SK-N-SH (cell line): Measurements from ENCODE around the gene ROBO1.

Experiments
- ELF1 ChIP-seq: IDR thresholded peaks from 2 replicates; pipeline ENCODE4 v1.4.0; 2012
- EP300 ChIP-seq, 2 experiments: IDR thresholded peaks; 2 replicates each; pipeline versions ENCODE4 v1.4.0 to v1.6.1; 2012; ENCODE audit warnings: borderline replicate concordance in 1 of 2, low read depth in 1 of 2, low read length in 1 of 2
- EZH2phosphoT487 ChIP-seq: fragments of 200-600 bp; sonication (generic); IDR thresholded peaks from 2 replicates; pipeline ENCODE4 v1.6.1; 2017; ENCODE audit warnings: low read depth, mixed run types, mild to moderate bottlenecking, antibody characterized with exemption, moderate library complexity, borderline replicate concordance
- FOXM1 ChIP-seq: IDR thresholded peaks from 2 replicates; pipeline ENCODE4 v1.4.0; 2012; ENCODE audit warnings: low read depth, mild to moderate bottlenecking
- GABPA ChIP-seq: IDR thresholded peaks from 2 replicates; pipeline ENCODE4 v1.4.0; 2012; ENCODE audit warnings: low read depth, mild to moderate bottlenecking
- JUND ChIP-seq: IDR thresholded peaks from 2 replicates; pipeline ENCODE4 v1.4.0; 2012
- POLR2AphosphoS5 ChIP-seq: IDR thresholded peaks from 2 replicates; pipeline ENCODE4 v1.6.1; 2012; ENCODE audit warnings: low read depth, low read length
- RAD21 ChIP-seq: IDR thresholded peaks from 2 replicates; pipeline ENCODE4 v1.6.1; 2012; ENCODE audit warnings: mild to moderate bottlenecking, low read length
- RCOR1 ChIP-seq: fragments of 150-350 bp; IDR thresholded peaks from 2 replicates; pipeline ENCODE4 v1.6.1; 2017; ENCODE audit warnings: antibody characterized with exemption, low read length
- RXRA ChIP-seq: IDR thresholded peaks from 2 replicates; pipeline ENCODE4 v1.4.0; 2012; ENCODE audit warnings: low read depth, mild to moderate bottlenecking, borderline replicate concordance
- YY1 ChIP-seq: IDR thresholded peaks from 2 replicates; pipeline ENCODE4 v1.4.0; 2012; ENCODE audit warnings: low read depth, mild to moderate bottlenecking
- TF ChIP-seq, protein P1 (sequence below): fragments of 200-600 bp; sonication (generic); IDR thresholded peaks from 2 replicates; pipeline ENCODE4 v1.6.1; 2017; ENCODE audit warnings: antibody characterized with exemption, mild to moderate bottlenecking, moderate library complexity
- TF ChIP-seq, protein P2 (sequence below): IDR thresholded peaks from 2 replicates; pipeline ENCODE4 v1.4.0; 2012; ENCODE audit warnings: low read depth
- TF ChIP-seq, protein P3 (sequence below): IDR thresholded peaks from 2 replicates; pipeline ENCODE4 v1.6.1; 2012; ENCODE audit warnings: mild to moderate bottlenecking, low read depth, low read length, moderate library complexity

DNA sequence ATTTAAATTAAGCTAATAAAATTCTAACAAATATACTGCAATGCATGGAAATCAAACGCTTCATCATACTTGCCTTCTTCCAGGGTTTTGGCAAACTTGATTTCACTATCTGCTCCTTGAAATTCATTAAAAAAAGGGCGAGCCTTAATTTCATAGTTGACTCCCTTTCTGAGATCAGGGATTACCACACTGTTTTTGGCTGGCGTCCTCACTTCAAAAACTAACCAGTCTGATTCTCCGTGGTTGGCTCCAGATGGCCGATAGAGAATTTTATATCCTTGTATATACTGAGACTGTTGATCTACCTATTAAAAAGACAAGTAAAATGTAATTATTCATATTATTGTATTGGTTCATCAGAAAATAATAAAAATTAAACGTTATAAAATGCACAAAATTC is 1106.8 kb downstream of the ROBO1 start:
- TF ChIP-seq RXRA (no peak), POLR2AphosphoS5 (no peak), GABPA (no peak), JUND (no peak), FOXM1 (no peak), YY1 (no peak), RAD21 (no peak), RCOR1 (no peak), EP300 (IDR thresholded peaks at IDR 0.05; ENCODE audit: borderline replicate concordance in 1 of 2, low read depth in 1 of 2, low read length in 1 of 2) (no peak), EZH2phosphoT487 (no peak), ELF1 (no peak)
- TF ChIP-seq, protein P1, sequence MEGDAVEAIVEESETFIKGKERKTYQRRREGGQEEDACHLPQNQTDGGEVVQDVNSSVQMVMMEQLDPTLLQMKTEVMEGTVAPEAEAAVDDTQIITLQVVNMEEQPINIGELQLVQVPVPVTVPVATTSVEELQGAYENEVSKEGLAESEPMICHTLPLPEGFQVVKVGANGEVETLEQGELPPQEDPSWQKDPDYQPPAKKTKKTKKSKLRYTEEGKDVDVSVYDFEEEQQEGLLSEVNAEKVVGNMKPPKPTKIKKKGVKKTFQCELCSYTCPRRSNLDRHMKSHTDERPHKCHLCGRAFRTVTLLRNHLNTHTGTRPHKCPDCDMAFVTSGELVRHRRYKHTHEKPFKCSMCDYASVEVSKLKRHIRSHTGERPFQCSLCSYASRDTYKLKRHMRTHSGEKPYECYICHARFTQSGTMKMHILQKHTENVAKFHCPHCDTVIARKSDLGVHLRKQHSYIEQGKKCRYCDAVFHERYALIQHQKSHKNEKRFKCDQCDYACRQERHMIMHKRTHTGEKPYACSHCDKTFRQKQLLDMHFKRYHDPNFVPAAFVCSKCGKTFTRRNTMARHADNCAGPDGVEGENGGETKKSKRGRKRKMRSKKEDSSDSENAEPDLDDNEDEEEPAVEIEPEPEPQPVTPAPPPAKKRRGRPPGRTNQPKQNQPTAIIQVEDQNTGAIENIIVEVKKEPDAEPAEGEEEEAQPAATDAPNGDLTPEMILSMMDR: no peak
- TF ChIP-seq, protein P2, sequence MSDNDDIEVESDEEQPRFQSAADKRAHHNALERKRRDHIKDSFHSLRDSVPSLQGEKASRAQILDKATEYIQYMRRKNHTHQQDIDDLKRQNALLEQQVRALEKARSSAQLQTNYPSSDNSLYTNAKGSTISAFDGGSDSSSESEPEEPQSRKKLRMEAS: no peak
- TF ChIP-seq, protein P3, sequence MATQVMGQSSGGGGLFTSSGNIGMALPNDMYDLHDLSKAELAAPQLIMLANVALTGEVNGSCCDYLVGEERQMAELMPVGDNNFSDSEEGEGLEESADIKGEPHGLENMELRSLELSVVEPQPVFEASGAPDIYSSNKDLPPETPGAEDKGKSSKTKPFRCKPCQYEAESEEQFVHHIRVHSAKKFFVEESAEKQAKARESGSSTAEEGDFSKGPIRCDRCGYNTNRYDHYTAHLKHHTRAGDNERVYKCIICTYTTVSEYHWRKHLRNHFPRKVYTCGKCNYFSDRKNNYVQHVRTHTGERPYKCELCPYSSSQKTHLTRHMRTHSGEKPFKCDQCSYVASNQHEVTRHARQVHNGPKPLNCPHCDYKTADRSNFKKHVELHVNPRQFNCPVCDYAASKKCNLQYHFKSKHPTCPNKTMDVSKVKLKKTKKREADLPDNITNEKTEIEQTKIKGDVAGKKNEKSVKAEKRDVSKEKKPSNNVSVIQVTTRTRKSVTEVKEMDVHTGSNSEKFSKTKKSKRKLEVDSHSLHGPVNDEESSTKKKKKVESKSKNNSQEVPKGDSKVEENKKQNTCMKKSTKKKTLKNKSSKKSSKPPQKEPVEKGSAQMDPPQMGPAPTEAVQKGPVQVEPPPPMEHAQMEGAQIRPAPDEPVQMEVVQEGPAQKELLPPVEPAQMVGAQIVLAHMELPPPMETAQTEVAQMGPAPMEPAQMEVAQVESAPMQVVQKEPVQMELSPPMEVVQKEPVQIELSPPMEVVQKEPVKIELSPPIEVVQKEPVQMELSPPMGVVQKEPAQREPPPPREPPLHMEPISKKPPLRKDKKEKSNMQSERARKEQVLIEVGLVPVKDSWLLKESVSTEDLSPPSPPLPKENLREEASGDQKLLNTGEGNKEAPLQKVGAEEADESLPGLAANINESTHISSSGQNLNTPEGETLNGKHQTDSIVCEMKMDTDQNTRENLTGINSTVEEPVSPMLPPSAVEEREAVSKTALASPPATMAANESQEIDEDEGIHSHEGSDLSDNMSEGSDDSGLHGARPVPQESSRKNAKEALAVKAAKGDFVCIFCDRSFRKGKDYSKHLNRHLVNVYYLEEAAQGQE: no peak
